GM12878 (cell line): Measurements from ENCODE around the gene COL26A1. TPM values are rescaled to one million over a fixed set of nuclear protein-coding genes. Genes with fewer than 3 reads are reported as not detected.

Source experiments
- CHD4 ChIP-seq: fragments of 200-600 bp; sonication (generic); IDR thresholded peaks from 2 replicates; pipeline ENCODE4 v1.6.1; 2016; ENCODE audit warnings: mild to moderate bottlenecking
- RAD51 ChIP-seq: fragments of 450-650 bp; IDR thresholded peaks from 2 replicates; pipeline ENCODE4 v1.6.1; 2016; ENCODE audit warnings: moderate library complexity, mild to moderate bottlenecking, inconsistent platforms
- SREBF1 ChIP-seq: IDR thresholded peaks from 2 replicates; pipeline ENCODE4 v1.6.1; 2012; ENCODE audit warnings: mild to moderate bottlenecking, low read length
- TARDBP ChIP-seq: IDR thresholded peaks from 2 replicates; pipeline ENCODE4 v1.6.1; 2016; ENCODE audit warnings: borderline replicate concordance
- polyA plus RNA-seq, 11 experiments: library from polyadenylated mRNA; depleted of rRNA in 4 of 11; unstranded in 6 of 11; stranded (reverse) in 5 of 11; fragments of >200 nt; fragmentation: Nextera tagmentation in 4 of 11; fragmentation: Illumina TruSeq in 1 of 11; extraction: Ambion mirVana in 4 of 11; extraction: Trizol in 1 of 11; gene quantifications; 1 replicate in 1 of 11; 2 replicates in 10 of 11; pipeline versions ENCODE4 v1.2.1 to v1.2.3, GENCODE V29; 2011 to 2016; ENCODE audit warnings: inconsistent platforms in 2 of 11, missing spikeins in 2 of 11, low read depth in 1 of 11
- total RNA-seq, 4 experiments: library from RNA; depleted of rRNA in 3 of 4; stranded (reverse); fragments of >200 nt in 3 of 4; fragmentation: Illumina TruSeq in 1 of 4; extraction: Trizol in 1 of 4; gene quantifications; 2 replicates each; pipeline versions ENCODE4 v1.2.1 to v1.2.3, GENCODE V29; 2013 to 2021
- TF ChIP-seq, protein P1 (sequence below): fragments of 450-650 bp; IDR thresholded peaks from 2 replicates; pipeline ENCODE4 v1.6.1; 2017; ENCODE audit warnings: mild to moderate bottlenecking, moderate library complexity
- TF ChIP-seq, protein P2 (sequence below): IDR thresholded peaks from 2 replicates; pipeline ENCODE4 v1.6.1; 2012; ENCODE audit warnings: low read depth, low read length, improper control_type of control experiment
- TF ChIP-seq, protein P3 (sequence below): IDR thresholded peaks from 2 replicates; pipeline ENCODE4 v1.6.1; 2011; ENCODE audit warnings: borderline replicate concordance, low read depth, mild to moderate bottlenecking, moderate library complexity, mixed read lengths, low read length; ENCODE audit not compliant: insufficient read depth; ENCODE audit errors: extremely low read length
- TF ChIP-seq, protein P4 (sequence below): fragments of 450-650 bp; conservative IDR thresholded peaks from 2 replicates; pipeline ENCODE4 v1.6.1; 2017; ENCODE audit warnings: mild to moderate bottlenecking, moderate library complexity

Gene COL26A1
- total and polyA plus RNA-seq, 10 of the 15 experiments (the other 5 are each of a cell fraction or from before 2014, with no cell fraction given): 0.08 TPM; not detected in 9

DNA sequence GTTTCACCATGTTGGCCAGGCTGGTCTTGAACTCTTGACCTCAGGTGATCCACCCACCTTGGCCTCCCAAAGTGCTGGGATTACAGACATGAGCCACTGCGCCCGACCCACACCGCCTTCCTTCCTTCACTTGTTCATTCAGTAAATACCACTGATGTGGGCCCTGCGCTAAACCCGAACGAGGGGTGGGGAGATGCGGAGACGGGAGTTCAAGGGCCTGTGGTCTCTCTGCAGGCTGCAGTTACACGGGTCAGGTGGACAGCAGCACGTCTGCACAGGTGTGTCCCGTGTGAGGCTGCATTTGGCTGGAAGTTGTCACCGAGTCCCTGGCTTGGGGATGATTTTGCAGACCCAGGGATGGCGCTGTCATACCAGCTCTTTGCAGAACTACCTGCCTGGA, 38.1 kb downstream of the COL26A1 start (continued):
- TF ChIP-seq, protein P1, sequence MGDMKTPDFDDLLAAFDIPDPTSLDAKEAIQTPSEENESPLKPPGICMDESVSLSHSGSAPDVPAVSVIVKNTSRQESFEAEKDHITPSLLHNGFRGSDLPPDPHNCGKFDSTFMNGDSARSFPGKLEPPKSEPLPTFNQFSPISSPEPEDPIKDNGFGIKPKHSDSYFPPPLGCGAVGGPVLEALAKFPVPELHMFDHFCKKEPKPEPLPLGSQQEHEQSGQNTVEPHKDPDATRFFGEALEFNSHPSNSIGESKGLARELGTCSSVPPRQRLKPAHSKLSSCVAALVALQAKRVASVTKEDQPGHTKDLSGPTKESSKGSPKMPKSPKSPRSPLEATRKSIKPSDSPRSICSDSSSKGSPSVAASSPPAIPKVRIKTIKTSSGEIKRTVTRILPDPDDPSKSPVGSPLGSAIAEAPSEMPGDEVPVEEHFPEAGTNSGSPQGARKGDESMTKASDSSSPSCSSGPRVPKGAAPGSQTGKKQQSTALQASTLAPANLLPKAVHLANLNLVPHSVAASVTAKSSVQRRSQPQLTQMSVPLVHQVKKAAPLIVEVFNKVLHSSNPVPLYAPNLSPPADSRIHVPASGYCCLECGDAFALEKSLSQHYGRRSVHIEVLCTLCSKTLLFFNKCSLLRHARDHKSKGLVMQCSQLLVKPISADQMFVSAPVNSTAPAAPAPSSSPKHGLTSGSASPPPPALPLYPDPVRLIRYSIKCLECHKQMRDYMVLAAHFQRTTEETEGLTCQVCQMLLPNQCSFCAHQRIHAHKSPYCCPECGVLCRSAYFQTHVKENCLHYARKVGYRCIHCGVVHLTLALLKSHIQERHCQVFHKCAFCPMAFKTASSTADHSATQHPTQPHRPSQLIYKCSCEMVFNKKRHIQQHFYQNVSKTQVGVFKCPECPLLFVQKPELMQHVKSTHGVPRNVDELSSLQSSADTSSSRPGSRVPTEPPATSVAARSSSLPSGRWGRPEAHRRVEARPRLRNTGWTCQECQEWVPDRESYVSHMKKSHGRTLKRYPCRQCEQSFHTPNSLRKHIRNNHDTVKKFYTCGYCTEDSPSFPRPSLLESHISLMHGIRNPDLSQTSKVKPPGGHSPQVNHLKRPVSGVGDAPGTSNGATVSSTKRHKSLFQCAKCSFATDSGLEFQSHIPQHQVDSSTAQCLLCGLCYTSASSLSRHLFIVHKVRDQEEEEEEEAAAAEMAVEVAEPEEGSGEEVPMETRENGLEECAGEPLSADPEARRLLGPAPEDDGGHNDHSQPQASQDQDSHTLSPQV: no peak
- TF ChIP-seq TARDBP (no peak), SREBF1 (no peak), CHD4 (no peak), RAD51 (no peak)
- TF ChIP-seq, protein P2, sequence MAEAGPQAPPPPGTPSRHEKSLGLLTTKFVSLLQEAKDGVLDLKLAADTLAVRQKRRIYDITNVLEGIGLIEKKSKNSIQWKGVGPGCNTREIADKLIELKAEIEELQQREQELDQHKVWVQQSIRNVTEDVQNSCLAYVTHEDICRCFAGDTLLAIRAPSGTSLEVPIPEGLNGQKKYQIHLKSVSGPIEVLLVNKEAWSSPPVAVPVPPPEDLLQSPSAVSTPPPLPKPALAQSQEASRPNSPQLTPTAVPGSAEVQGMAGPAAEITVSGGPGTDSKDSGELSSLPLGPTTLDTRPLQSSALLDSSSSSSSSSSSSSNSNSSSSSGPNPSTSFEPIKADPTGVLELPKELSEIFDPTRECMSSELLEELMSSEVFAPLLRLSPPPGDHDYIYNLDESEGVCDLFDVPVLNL: no peak
- TF ChIP-seq, protein P3, sequence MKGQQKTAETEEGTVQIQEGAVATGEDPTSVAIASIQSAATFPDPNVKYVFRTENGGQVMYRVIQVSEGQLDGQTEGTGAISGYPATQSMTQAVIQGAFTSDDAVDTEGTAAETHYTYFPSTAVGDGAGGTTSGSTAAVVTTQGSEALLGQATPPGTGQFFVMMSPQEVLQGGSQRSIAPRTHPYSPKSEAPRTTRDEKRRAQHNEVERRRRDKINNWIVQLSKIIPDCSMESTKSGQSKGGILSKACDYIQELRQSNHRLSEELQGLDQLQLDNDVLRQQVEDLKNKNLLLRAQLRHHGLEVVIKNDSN: no peak
- TF ChIP-seq, protein P4, sequence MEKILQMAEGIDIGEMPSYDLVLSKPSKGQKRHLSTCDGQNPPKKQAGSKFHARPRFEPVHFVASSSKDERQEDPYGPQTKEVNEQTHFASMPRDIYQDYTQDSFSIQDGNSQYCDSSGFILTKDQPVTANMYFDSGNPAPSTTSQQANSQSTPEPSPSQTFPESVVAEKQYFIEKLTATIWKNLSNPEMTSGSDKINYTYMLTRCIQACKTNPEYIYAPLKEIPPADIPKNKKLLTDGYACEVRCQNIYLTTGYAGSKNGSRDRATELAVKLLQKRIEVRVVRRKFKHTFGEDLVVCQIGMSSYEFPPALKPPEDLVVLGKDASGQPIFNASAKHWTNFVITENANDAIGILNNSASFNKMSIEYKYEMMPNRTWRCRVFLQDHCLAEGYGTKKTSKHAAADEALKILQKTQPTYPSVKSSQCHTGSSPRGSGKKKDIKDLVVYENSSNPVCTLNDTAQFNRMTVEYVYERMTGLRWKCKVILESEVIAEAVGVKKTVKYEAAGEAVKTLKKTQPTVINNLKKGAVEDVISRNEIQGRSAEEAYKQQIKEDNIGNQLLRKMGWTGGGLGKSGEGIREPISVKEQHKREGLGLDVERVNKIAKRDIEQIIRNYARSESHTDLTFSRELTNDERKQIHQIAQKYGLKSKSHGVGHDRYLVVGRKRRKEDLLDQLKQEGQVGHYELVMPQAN: no peak
- TF ChIP-seq, all 136 proteins: peak for 0
